Activated naive CD8-positive, alpha-beta T cell treated with anti-CD3 and anti-CD28 coated beads for 36 hours (primary cell): ENCODE measurements around the gene DLGAP1. TPM values are rescaled to one million over a fixed set of nuclear protein-coding genes. Genes with fewer than 3 reads are reported as not detected.
A peak's percentile ranks its signal among the peaks of the same experiment; 100 is the strongest.

ENCODE experiments used
- DNase-seq: peaks from one replicate; pipeline ENCODE4 v3.0.0; 2021
- H3K27ac Mint-ChIP-seq: one replicate; pipeline ENCODE4 v1.8.0; 2022; ENCODE audit warnings: mild to moderate bottlenecking, moderate library complexity, mixed read lengths
- H3K27me3 Mint-ChIP-seq: one replicate; pipeline ENCODE4 v1.8.0; 2022; ENCODE audit warnings: mild to moderate bottlenecking, mixed read lengths
- H3K36me3 Mint-ChIP-seq: one replicate; pipeline ENCODE4 v1.8.0; 2021; ENCODE audit warnings: mild to moderate bottlenecking, mixed read lengths
- H3K4me1 Mint-ChIP-seq: one replicate; pipeline ENCODE4 v1.8.0; 2021; ENCODE audit warnings: mixed read lengths
- H3K4me3 Mint-ChIP-seq: one replicate; pipeline ENCODE4 v1.8.0; 2022; ENCODE audit warnings: mild to moderate bottlenecking, moderate library complexity, mixed read lengths
- H3K9me3 Mint-ChIP-seq: one replicate; pipeline ENCODE4 v1.8.0; 2022; ENCODE audit warnings: mixed read lengths
- total RNA-seq, 2 experiments: library from RNA; stranded (reverse); gene quantifications; one replicate each; pipeline ENCODE4 v1.2.3, GENCODE V29; 2021

The DLGAP1 gene
- total RNA-seq, 2 experiments from 2014 or later, result not detected

- no peak overlapping the region for H3K27ac Mint-ChIP-seq
- H3K4me3 Mint-ChIP-seq, result no peak overlapping the region
- no peaks in the 10 kb centered on the region for H3K36me3 Mint-ChIP-seq
- H3K4me1 Mint-ChIP-seq, result no peaks in the 10 kb centered on the region
- H3K9me3 Mint-ChIP-seq, result no peaks in the 10 kb centered on the region
- peaks cover 3% of the 10 kb centered on the region for H3K27me3 Mint-ChIP-seq
- no peak for DNase-seq
Observed at GRCh38 chr18:4144201-4144600, 310.9 kb downstream of the DLGAP1 start.

DNA sequence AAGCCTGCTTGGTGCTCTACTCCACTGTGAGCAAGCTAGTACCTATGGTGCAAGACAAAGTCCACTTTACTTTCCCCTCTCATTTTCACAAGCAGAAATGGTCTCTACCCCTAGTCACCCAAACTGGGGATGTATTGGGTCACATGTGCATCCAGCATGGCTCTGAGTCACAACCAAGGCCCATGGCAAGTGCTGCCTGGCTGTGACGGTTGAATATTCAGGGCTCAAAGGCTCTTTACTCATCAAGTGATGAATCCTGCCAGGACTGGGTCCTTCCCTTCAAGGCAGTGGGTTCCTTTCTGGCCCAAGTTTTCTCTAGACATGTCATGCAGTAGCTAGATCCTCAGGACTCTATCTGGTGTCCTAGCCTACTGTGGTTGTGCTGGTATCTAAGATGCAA is 311.5 kb downstream of the DLGAP1 start:
- Mint-ChIP-seq H3K27ac (no peak overlapping the region), H3K27me3 (peaks cover 3% of the 10 kb centered on the region), H3K4me1 (no peaks in the 10 kb centered on the region), H3K9me3 (no peaks in the 10 kb centered on the region), H3K36me3 (no peaks in the 10 kb centered on the region), H3K4me3 (no peak overlapping the region)
- DNase-seq, result no peak

DNA sequence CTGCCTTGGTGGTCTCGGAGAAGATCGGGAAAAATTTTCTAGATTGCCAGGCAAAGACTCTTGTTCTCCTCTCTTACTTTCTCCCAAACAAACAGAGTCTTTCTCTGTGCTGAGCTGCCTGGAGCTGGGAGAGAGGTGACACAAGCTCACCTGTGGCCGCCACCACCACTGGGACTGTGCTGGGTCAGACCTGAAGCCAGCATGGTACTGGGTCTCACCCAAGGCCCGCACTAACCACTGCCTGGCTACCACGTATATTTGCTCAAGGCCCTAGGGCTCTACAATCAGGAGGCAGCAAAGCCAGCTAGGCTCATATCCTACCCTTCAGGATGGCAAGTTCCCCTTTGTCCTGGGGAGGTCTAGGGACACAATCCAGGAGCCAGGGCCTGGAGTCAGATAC is 312.2 kb downstream of the DLGAP1 start:
- H3K27me3 Mint-ChIP-seq, result peaks cover 3% of the 10 kb centered on the region
- H3K27ac Mint-ChIP-seq, result no peak overlapping the region
- no peaks in the 10 kb centered on the region for H3K4me1 Mint-ChIP-seq
- no peak for DNase-seq
- no peak overlapping the region for H3K4me3 Mint-ChIP-seq
- no peaks in the 10 kb centered on the region for H3K36me3 Mint-ChIP-seq
- H3K9me3 Mint-ChIP-seq, result no peaks in the 10 kb centered on the region

- no peaks in the 10 kb centered on the region for H3K36me3 Mint-ChIP-seq
Observed at GRCh38 chr18:4134700-4135099, 320.4 kb downstream of the DLGAP1 start.

DNA sequence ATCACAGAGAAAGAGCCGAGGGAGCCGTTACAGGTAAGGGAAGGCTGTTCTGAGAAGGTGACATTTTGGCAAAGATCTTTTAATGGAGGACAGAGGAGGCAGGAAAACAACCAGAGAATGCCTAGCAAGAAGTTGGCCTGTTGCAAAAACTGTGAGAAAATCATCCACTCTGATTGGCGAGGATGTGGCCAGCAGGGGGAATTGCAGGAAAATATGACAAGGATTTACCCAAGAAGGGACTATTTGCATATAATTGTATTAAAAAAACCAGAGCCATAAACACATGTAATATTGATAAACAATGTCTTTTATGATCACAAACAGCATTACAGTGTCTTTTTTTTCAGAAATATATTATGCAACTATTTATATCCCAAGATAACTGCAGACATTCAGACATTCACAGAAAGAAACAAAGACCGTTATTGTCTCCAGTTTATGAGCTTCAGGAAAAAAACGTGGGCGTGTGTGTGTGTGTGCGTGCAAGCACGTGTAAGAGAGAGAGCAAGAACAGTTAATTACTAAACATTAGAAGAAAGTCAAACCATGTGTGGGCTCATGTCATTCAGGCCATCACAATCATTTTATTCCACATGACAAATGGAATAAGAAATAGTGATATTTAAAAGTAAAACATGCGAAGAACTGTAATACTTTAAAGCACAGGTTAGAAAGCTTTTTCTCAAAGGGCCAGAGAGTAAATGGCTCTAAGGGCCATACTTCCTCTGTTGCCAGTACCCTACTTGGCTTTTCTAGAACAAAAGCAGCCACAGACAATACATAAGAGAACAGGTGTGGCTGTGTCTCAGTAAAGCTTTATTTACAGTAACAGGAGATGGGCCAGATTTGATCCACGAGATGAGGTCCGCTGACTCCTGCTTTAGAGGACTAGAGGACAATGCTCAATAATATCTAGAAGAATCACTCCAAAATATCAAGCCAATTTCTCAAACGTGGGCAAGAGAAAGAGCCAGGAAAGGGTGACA is 324.1 kb downstream of the DLGAP1 start:
- no peaks in the 10 kb centered on the region for H3K4me1 Mint-ChIP-seq
- H3K9me3 Mint-ChIP-seq, result no peaks in the 10 kb centered on the region

More at GRCh38 chr18:4134700-4135099, 320.4 kb downstream of the DLGAP1 start:
- no peaks in the 10 kb centered on the region for H3K9me3 Mint-ChIP-seq
- no peaks in the 10 kb centered on the region for H3K4me1 Mint-ChIP-seq
- no peak overlapping the region for H3K27ac Mint-ChIP-seq
- no peak overlapping the region for H3K4me3 Mint-ChIP-seq
- no peak for DNase-seq
- no peaks in the 10 kb centered on the region for H3K27me3 Mint-ChIP-seq

DNA sequence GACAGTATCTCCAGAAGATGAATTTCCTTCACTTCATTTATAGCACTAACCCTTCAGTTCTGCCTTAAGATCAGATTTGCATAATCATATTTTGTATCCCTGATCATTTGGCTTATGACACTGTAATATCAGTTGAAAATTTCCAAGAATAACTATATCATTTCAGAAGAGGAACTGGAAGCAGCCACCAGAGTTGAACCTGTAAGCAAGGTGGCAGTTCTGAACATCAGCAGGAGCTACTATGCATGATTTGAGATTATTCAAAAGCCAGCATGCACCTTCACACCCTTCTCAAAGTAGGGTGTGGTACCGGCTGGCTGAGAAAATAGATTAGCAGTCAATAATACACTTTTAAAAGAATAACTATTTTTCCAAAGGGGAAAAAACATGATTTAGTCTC is 328.2 kb downstream of the DLGAP1 start:
- no peaks in the 10 kb centered on the region for H3K4me1 Mint-ChIP-seq
- no peak overlapping the region for H3K4me3 Mint-ChIP-seq
- H3K27me3 Mint-ChIP-seq, result no peaks in the 10 kb centered on the region

More for the DNA sequence above, 324.1 kb downstream of the DLGAP1 start:
- Mint-ChIP-seq H3K27me3 (no peaks in the 10 kb centered on the region), H3K27ac (no peak overlapping the region), H3K36me3 (no peaks in the 10 kb centered on the region), H3K4me3 (no peak overlapping the region)
- no peak for DNase-seq

DNA sequence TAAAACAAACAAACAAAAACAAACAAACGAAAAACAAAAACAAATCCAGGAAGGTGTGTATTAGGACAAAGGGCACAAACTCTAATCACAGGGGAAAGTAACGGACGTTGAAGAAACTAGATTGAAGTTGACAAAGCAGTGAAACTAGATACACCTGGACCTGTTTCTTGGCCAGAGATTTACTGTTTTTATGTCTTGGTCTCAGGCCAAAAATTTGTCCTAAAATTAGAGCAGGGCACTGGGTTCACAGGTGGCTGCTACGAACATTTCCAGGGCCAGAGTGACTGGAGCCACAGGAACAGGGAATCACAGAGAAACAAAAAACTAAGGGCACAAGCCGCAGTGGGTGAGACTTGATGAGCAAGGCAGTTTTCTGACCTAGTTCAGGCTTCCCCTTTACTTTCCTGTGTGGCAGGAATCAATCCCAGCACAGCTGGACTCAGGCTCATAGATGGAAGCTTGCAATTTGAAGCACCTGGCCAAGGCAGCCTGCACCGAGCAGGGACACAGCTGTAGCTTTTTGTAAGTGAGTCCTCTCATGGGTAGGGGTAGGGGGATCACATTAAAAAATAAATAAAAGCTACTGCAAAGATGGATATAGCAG is 329.4 kb downstream of the DLGAP1 start:
- Mint-ChIP-seq H3K9me3 (no peaks in the 10 kb centered on the region), H3K4me3 (no peak overlapping the region), H3K36me3 (no peaks in the 10 kb centered on the region), H3K27me3 (no peaks in the 10 kb centered on the region), H3K27ac (no peak overlapping the region), H3K4me1 (no peaks in the 10 kb centered on the region)
- no peak for DNase-seq

More for the DNA sequence above, 328.2 kb downstream of the DLGAP1 start:
- Mint-ChIP-seq H3K9me3 (no peaks in the 10 kb centered on the region), H3K36me3 (no peaks in the 10 kb centered on the region), H3K27ac (no peak overlapping the region)
- no peak for DNase-seq

GRCh38 chr18:4125224-4125623 is 329.9 kb downstream of the DLGAP1 start:
- DNase-seq, result no peak
- H3K27me3 Mint-ChIP-seq, result no peaks in the 10 kb centered on the region
- H3K9me3 Mint-ChIP-seq, result no peaks in the 10 kb centered on the region
- no peak overlapping the region for H3K4me3 Mint-ChIP-seq
- H3K4me1 Mint-ChIP-seq, result no peaks in the 10 kb centered on the region
- H3K27ac Mint-ChIP-seq, result no peak overlapping the region
- no peaks in the 10 kb centered on the region for H3K36me3 Mint-ChIP-seq

DNA sequence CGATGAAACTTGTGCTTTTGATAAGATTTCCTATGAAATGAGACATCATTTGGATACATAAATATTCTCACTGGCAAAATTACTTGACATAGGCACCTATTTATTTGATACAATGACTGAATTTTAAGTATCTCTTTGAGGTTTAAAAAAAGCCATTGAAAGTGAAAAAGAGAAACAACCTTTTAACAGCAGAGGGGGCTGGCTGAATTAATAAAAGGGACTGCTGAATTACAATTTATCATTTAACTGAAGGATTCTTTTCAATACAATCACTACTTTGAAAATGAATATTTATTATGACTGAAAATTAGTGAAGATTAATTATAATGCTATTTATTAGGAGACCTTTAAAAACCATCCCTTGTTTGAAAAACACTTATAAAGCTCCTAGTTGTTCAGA is 335.3 kb downstream of the DLGAP1 start:
- Mint-ChIP-seq H3K36me3 (no peaks in the 10 kb centered on the region), H3K27ac (no peak overlapping the region), H3K4me3 (no peak overlapping the region), H3K4me1 (no peaks in the 10 kb centered on the region), H3K27me3 (no peaks in the 10 kb centered on the region), H3K9me3 (no peaks in the 10 kb centered on the region)
- no peak for DNase-seq

DNA sequence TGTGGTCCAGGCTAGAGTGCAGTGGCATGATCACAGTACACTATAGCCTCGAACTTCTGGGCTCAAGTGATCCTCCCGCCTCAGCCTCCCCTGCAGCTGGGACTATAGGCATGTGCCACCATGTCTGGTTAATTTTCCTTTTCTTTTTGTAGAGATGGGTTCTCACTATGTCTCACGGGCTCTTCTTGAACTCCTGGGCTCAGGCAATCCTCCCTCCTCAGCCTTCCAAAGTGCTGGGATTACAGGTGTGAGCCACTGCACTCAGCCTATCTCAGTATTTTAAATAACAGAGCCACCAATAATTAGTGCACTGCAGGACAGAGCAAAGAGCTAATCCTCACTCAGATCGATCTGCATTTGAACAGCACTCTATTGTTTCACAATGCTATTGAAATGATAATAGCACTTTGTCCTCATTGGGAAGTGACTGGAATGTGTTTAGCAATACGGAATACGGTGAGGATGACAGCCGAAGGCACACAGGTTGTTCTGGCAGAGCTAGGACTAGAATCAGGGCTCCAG is 335.9 kb downstream of the DLGAP1 start:
- H3K4me1 Mint-ChIP-seq, result no peaks in the 10 kb centered on the region
- no peaks in the 10 kb centered on the region for H3K27me3 Mint-ChIP-seq
- H3K36me3 Mint-ChIP-seq, result no peaks in the 10 kb centered on the region
- no peak overlapping the region for H3K4me3 Mint-ChIP-seq
- H3K27ac Mint-ChIP-seq, result no peak overlapping the region
- no peak for DNase-seq
- H3K9me3 Mint-ChIP-seq, result no peaks in the 10 kb centered on the region

DNA sequence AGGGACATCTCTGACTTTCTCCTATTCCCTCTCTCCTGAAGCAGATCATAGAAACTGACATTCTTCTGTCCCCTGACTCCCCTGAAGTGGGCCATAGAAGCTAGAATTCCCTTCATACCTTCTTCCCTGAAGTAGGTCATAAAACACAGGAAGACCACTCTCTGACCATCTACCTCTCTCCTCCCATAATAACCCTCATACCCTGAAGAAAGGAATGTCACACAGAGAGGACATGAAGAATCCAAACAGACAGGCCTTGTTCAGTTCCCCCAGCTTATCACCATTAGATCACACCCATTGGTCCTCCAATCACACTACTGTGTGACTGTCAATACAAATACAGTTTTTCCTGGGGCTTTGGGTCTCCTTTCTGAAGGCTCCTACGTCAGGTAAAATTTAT is 347.1 kb downstream of the DLGAP1 start:
- no peaks in the 10 kb centered on the region for H3K4me1 Mint-ChIP-seq
- DNase-seq, result no peak
- H3K27me3 Mint-ChIP-seq, result peaks cover 10% of the 10 kb centered on the region
- no peaks in the 10 kb centered on the region for H3K9me3 Mint-ChIP-seq
- no peak overlapping the region for H3K4me3 Mint-ChIP-seq
- H3K36me3 Mint-ChIP-seq, result no peaks in the 10 kb centered on the region
- no peak overlapping the region for H3K27ac Mint-ChIP-seq

GRCh38 chr18:4107049-4107467 is 348.0 kb downstream of the DLGAP1 start:
- no peak for DNase-seq
- Mint-ChIP-seq H3K4me1 (no peaks in the 10 kb centered on the region), H3K9me3 (no peaks in the 10 kb centered on the region), H3K4me3 (no peak overlapping the region), H3K27ac (no peak overlapping the region), H3K27me3 (peaks cover 5% of the 10 kb centered on the region), H3K36me3 (no peaks in the 10 kb centered on the region)

- Mint-ChIP-seq H3K27ac (no peak overlapping the region), H3K9me3 (no peaks in the 10 kb centered on the region), H3K4me3 (no peak overlapping the region), H3K36me3 (no peaks in the 10 kb centered on the region), H3K27me3 (peaks cover 5% of the 10 kb centered on the region), H3K4me1 (no peaks in the 10 kb centered on the region)
- DNase-seq, result peak; percentile 38
Observed at GRCh38 chr18:4106407-4107033, 348.6 kb downstream of the DLGAP1 start.

- no peak overlapping the region for H3K4me3 Mint-ChIP-seq
- no peaks in the 10 kb centered on the region for H3K36me3 Mint-ChIP-seq
- no peak for DNase-seq
- peaks cover 5% of the 10 kb centered on the region for H3K27me3 Mint-ChIP-seq
- H3K27ac Mint-ChIP-seq, result no peak overlapping the region
- no peaks in the 10 kb centered on the region for H3K4me1 Mint-ChIP-seq
- no peaks in the 10 kb centered on the region for H3K9me3 Mint-ChIP-seq
Observed at GRCh38 chr18:4102901-4103300, 352.2 kb downstream of the DLGAP1 start.

GRCh38 chr18:4101009-4101408 is 354.1 kb downstream of the DLGAP1 start:
- H3K27ac Mint-ChIP-seq, result no peak overlapping the region
- no peak overlapping the region for H3K4me3 Mint-ChIP-seq
- H3K27me3 Mint-ChIP-seq, result peaks cover 5% of the 10 kb centered on the region
- H3K4me1 Mint-ChIP-seq, result no peaks in the 10 kb centered on the region
- no peaks in the 10 kb centered on the region for H3K9me3 Mint-ChIP-seq
- no peaks in the 10 kb centered on the region for H3K36me3 Mint-ChIP-seq
- DNase-seq, result no peak
